Esophagus (tissue), 2 donors: ENCODE data around the gene ZNF334. TPM values are rescaled to one million over a fixed set of nuclear protein-coding genes. Genes with fewer than 3 reads are reported as not detected.

Source experiments
- H3K27ac ChIP-seq, 2 donors: one replicate each; pipeline ENCODE4 v1.5.1; 2013; ENCODE audit warnings: low read depth in 2 of 2, mild to moderate bottlenecking in 2 of 2, inconsistent platforms in 1 of 2, low read length in 1 of 2, moderate library complexity in 1 of 2
- H3K27me3 ChIP-seq, 2 donors: one replicate each; pipeline ENCODE4 v1.6.1; 2013; ENCODE audit warnings: low read length in 2 of 2, control low read depth in 1 of 2, mild to moderate bottlenecking in 1 of 2; ENCODE audit not compliant: insufficient read depth in 2 of 2, control insufficient read depth in 1 of 2
- H3K36me3 ChIP-seq, 2 donors: one replicate each; pipeline ENCODE4 v1.6.1; 2013; ENCODE audit warnings: low read length in 1 of 2; ENCODE audit not compliant: control insufficient read depth in 2 of 2, insufficient read depth in 2 of 2
- H3K4me1 ChIP-seq, 2 donors: one replicate each; pipeline ENCODE4 v1.6.1; 2013; ENCODE audit warnings: low read length in 1 of 2; ENCODE audit not compliant: control insufficient read depth in 2 of 2, insufficient read depth in 2 of 2
- H3K4me3 ChIP-seq, 2 donors: one replicate each; pipeline ENCODE4 v1.5.1; 2013; ENCODE audit warnings: low read length in 2 of 2, mild to moderate bottlenecking in 2 of 2, low read depth in 1 of 2, moderate library complexity in 1 of 2
- H3K9me3 ChIP-seq, 2 donors: one replicate each; pipeline ENCODE4 v1.6.1; 2013; ENCODE audit warnings: mild to moderate bottlenecking in 2 of 2, low read depth in 1 of 2, low read length in 1 of 2, moderate library complexity in 1 of 2; ENCODE audit not compliant: control insufficient read depth in 2 of 2, insufficient read depth in 1 of 2
- WGBS, 2 donors: extraction: QIAGEN DNeasy Blood & Tissue Kit; methylation state at CpG; one replicate each; pipeline ENCODE4 v1.1.7; 2013; 5-methylcytosine and 5-hydroxymethylcytosine counted together
- polyA plus RNA-seq, 2 donors: library from polyadenylated mRNA; stranded (reverse); fragments of 200-250 nt; gene quantifications; one replicate each; pipeline ENCODE4 v1.2.3, GENCODE V29; 2013
- donor health status: healthy with polysubstance abuse.
- donor health status: Bipolar disorder and iron deficiency.

Gene ZNF334
- polyA plus RNA-seq, 2 donors, result 0.46 to 1.8 TPM

GRCh38 chr20:46554828-46555227 lies 41.5 kb upstream of the ZNF334 start:
- Histone ChIP-seq H3K27ac (no peak overlapping the region), H3K4me3 (no peak overlapping the region), H3K9me3 (no peaks in the 10 kb centered on the region), H3K4me1 (peaks cover 0 to 2% of the 10 kb centered on the region in 2 donors), H3K27me3 (no peaks in the 10 kb centered on the region), H3K36me3 (no peaks in the 10 kb centered on the region)
- 51 to 52% methylated on average over 3 of the region's 3 CpGs for WGBS, 2 donors

DNA sequence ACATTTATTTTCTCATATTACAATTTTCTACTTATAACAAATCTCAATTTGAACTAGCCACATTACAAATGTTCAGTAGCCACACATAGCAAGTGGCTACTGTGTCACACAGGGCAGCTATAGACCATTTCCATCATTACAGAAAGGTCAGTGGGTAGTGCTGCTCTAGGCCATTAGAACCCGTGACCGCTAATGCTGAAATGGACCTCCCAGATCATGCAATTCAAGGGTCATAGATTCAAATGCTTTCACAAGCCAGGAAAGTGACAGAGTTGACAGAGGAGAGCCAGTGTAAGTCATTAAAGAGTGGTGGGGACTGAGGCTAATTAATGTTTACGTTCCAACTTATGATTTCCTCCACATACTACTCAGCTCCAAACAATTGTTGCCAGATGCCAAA lies 40.6 kb upstream of the ZNF334 start:
- H3K4me3 ChIP-seq, result no peak overlapping the region
- peaks cover 0 to 2% of the 10 kb centered on the region in 2 donors for H3K4me1 ChIP-seq
- H3K36me3 ChIP-seq, result no peaks in the 10 kb centered on the region
- H3K27ac ChIP-seq, result no peak overlapping the region
- H3K27me3 ChIP-seq, result no peaks in the 10 kb centered on the region
- WGBS, 2 donors, result 86 to 90% methylated on average over 3 of the region's 3 CpGs
- no peaks in the 10 kb centered on the region for H3K9me3 ChIP-seq

DNA sequence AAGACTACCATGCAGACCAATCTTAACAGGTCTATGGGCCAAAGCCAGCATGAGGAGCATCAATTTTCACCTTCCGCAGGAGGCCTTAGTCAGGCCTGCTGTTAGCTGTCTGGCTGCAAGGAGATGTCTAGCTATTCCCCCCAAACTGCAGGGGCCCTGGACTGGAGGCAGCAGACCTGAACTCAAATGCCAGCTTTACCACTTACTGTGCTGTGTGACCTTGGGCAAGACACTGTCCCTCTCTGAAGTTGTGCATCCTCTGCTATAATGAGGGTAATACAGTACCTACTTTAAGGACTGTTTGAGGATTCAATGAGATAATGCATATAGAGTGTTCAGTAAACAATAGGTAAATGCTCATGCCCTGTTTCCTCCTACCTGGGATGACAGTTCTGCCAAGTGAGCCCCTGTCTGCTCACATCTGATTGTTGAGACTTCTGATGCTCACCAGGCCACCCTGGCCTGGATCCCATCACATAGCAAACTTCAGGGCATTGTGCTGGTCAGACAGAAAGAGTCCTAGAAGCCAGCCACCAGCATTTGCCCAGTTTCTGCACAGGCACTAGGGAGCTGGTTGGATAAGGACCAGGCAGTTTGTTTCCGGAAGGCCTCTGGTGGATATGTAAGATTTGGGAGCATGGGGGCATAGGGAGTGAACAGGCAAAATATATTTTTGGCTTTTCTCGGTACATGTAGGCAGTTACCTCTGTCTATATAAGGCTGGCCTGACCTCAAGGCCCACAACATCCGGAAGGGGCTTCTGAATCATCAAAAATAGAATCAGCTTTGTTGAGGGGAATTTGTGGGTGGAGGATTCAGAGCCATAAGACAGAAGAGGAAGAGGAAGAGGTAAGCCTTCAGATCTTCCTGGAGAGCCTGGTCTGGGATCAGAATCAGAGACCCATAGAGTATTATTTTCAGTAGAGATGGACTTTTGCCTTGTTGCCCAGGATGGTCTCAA lies 39.4 kb upstream of the ZNF334 start:
- no peak overlapping the region for H3K4me3 ChIP-seq
- H3K27ac ChIP-seq, result no peak overlapping the region

DNA sequence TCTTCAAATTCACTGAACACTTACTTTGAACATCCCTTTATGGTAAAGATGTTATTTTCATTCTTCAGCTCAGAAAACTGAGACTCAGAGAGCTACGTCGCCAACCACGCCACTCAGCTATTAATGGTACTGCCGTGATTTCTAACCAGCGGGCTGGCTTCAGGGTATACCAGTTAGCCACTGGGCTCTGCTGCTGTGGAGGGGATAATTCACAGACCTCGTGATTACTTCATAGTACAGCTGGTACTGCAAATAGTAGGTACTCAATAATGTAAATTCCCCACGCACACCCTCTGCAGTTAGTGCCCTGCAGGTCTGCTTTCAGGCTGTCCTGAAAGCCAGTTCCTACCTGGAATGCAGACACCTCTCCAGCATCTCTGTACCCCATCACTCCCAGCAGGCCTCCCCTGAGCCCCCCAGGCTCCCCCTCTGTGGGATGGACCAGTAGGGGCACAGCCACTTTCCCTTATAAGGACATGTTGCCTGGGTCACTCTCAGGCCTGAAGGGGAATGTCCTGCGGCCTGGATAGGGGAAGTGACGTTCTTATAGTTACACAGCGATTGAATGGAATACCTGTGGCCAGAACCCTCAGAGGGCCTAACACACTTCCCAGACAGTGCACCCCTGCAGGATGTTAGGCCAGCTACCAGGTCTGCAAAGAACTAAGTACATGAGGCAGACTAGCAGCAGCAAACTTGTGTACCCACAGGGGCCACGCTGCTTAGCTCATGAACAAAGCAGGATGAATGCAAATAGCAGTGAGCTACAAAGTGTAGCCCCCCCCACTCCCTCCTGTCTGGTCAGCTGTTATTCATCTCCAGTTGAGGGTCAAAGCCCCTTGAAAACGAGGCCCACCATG lies 38.4 kb upstream of the ZNF334 start:
- 76 to 78% methylated on average over 12 of the region's 12 CpGs for WGBS, 2 donors
- H3K27me3 ChIP-seq, result no peaks in the 10 kb centered on the region

More for the DNA sequence above, 39.4 kb upstream of the ZNF334 start:
- WGBS, 2 donors, result 64 to 68% methylated on average over 4 of the region's 4 CpGs
- Histone ChIP-seq H3K36me3 (no peaks in the 10 kb centered on the region), H3K27me3 (no peaks in the 10 kb centered on the region), H3K4me1 (no peaks in the 10 kb centered on the region), H3K9me3 (no peaks in the 10 kb centered on the region)

GRCh38 chr20:46550461-46550860 lies 37.1 kb upstream of the ZNF334 start, which contains the start of gene OCSTAMP:
TSS of gene OCSTAMP (minus strand) at chr20:46550654. CDS start at chr20:46550560, 94 bp downstream.
- no peaks in the 10 kb centered on the region for H3K4me1 ChIP-seq
- no peaks in the 10 kb centered on the region for H3K9me3 ChIP-seq
- WGBS, 2 donors, result 60 to 65% methylated on average over 9 of the region's 9 CpGs
- no peak within 1 kb of the TSS for H3K27ac ChIP-seq
- no peaks in the 10 kb centered on the region for H3K27me3 ChIP-seq
- H3K4me3 ChIP-seq, result no peak within 1 kb of the TSS
- no peaks in the 10 kb centered on the region for H3K36me3 ChIP-seq

More for the DNA sequence above, 38.4 kb upstream of the ZNF334 start:
- Histone ChIP-seq H3K27ac (no peak overlapping the region), H3K36me3 (no peaks in the 10 kb centered on the region), H3K4me1 (no peaks in the 10 kb centered on the region), H3K9me3 (no peaks in the 10 kb centered on the region), H3K4me3 (no peak overlapping the region)

GRCh38 chr20:46549188-46549972 lies 36.0 kb upstream of the ZNF334 start:
- no peak overlapping the region for H3K4me3 ChIP-seq
- H3K27ac ChIP-seq, result no peak overlapping the region
- WGBS, 2 donors, result 86 to 89% methylated on average over 4 of the region's 4 CpGs
- no peaks in the 10 kb centered on the region for H3K27me3 ChIP-seq
- H3K9me3 ChIP-seq, result no peaks in the 10 kb centered on the region
- H3K4me1 ChIP-seq, result no peaks in the 10 kb centered on the region
- H3K36me3 ChIP-seq, result no peaks in the 10 kb centered on the region

DNA sequence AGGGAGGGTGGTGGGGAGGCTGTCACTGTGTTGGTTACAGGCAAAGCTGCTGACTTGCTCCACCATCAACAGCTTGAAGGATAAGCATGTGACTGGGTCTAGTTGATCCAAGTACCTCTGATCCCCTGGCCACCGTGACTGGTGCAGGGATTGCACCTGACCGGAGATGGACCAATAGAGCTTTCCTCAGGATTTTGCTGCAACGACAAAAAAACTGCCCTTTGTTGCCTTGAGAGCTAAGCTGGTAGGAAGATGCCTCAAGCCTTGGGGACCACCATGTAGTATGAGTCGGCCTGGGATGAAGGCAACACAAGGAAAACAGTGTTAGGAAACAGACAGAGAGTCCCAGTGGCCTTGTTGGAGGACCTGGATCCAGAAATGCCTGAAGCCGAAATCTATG lies 35.3 kb upstream of the ZNF334 start:
- Histone ChIP-seq H3K9me3 (no peaks in the 10 kb centered on the region), H3K4me3 (no peak overlapping the region), H3K27me3 (no peaks in the 10 kb centered on the region), H3K36me3 (no peaks in the 10 kb centered on the region), H3K27ac (no peak overlapping the region), H3K4me1 (no peaks in the 10 kb centered on the region)
- WGBS, 2 donors, result 82 to 86% methylated on average over 5 of the region's 5 CpGs

DNA sequence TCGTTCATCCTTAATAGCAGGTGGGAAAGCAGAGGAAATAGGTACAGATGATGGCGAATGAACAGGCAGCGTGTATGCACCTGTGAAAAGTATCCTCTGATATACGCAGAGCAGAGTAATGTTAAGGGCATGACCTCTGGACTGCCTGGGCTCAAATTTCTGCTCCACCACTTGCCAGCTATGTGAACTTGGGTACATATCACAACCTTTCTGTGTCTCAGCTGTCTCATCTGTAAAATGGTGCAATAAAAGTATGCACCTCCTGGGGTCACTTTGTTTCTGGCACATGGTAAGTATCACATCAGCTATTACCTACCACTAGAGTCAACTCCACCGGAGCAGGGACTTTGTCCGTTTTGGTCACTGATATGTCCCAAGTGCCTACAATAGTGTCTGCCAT lies 34.6 kb upstream of the ZNF334 start:
- no peaks in the 10 kb centered on the region for H3K9me3 ChIP-seq
- no peak overlapping the region for H3K27ac ChIP-seq
- no peaks in the 10 kb centered on the region for H3K27me3 ChIP-seq
- WGBS, 2 donors, result 84 to 85% methylated on average over 6 of the region's 6 CpGs
- H3K4me1 ChIP-seq, result no peaks in the 10 kb centered on the region
- H3K4me3 ChIP-seq, result no peak overlapping the region
- no peaks in the 10 kb centered on the region for H3K36me3 ChIP-seq

DNA sequence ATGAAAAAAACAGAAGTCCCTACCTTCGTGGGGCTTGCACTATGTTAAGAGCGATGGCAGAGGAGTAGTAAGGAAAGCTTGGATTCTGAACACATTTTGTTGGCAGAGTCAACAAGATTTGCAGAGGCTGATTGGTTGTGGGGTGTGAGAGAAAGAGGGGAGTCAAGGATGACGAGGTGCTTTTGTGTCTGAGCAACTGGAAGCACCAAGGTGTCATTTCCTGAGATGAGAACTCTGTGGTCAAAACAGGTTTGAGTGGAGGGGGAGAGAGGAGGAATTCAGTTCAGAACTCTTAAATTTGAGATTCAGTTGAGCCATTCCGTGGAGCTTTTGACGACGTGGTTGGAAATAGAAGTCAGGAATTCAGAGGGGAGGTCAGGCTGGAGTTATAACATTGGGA lies 33.6 kb upstream of the ZNF334 start:
- Histone ChIP-seq H3K9me3 (no peaks in the 10 kb centered on the region), H3K27me3 (no peaks in the 10 kb centered on the region), H3K36me3 (no peaks in the 10 kb centered on the region), H3K27ac (no peak overlapping the region), H3K4me3 (no peak overlapping the region), H3K4me1 (no peaks in the 10 kb centered on the region)
- WGBS, 2 donors, result 66 to 74% methylated on average over 6 of the region's 6 CpGs
